ENCODE measurements around the gene NDUFS3. TPM values are rescaled to one million over a fixed set of nuclear protein-coding genes. Genes with fewer than 3 reads are reported as not detected.

The NDUFS3 gene
- polyA plus RNA-seq, 3 donors: 79.7 to 107 (median 104) TPM

GRCh38 chr11:47591764-47592163 lies 12.9 kb downstream of the NDUFS3 start:
- H3K36me3 ChIP-seq (replicated peaks in 1 of 2; ENCODE audit: control insufficient read depth in 1 of 2, insufficient read depth in 2 of 2, low read length in 2 of 2): no peaks in the 10 kb centered on the region
- Mint-ChIP-seq H3K27ac (peak overlapping the region in 2 of 7 donors; percentile 35 to 62), H3K4me3 (peak overlapping the region in 1 of 2 donors; percentile 60), H3K9me3 (peaks cover 0 to 12% (median 2%) of the 10 kb centered on the region in 7 donors), H3K4me1 (peaks cover 48% of the 10 kb centered on the region), H3K27me3 (ENCODE audit: low read depth in 3 of 3) (peaks cover 29 to 37% (median 32%) of the 10 kb centered on the region in 3 donors), H3K36me3 (peaks cover under 1 to 9% of the 10 kb centered on the region in 2 donors)
- H3K9me3 ChIP-seq (replicated peaks in 1 of 2; ENCODE audit: control insufficient read depth in 1 of 2, insufficient read depth in 1 of 2, low read length in 2 of 2): peaks cover 0 to 6% of the 10 kb centered on the region in 2 donors
- DNase-seq: no peak
- H4K20me1 ChIP-seq (ENCODE audit: insufficient read depth, low read length): no peaks in the 10 kb centered on the region
- no peak overlapping the region for H3K27ac ChIP-seq (ENCODE audit: low read depth in 1 of 2, low read length in 2 of 2)
- H3K27me3 ChIP-seq (ENCODE audit: control insufficient read depth in 2 of 2, insufficient read depth in 2 of 2, low read length in 2 of 2): peaks cover 16 to 29% of the 10 kb centered on the region in 2 donors
- H3K4me2 ChIP-seq (replicated peaks; ENCODE audit: extremely low read depth, low read length, poor library complexity, severe bottlenecking): peak overlapping the region; percentile 2
- H3K4me1 ChIP-seq (ENCODE audit: control insufficient read depth in 1 of 2, insufficient read depth in 2 of 2, low read length in 2 of 2): peaks cover 31 to 47% of the 10 kb centered on the region in 2 donors
- intact Hi-C loops (cut with micrococcal nuclease): no loop called here
- no peak overlapping the region for H3K4me3 ChIP-seq (replicated peaks in 1 of 3; ENCODE audit: low read depth in 2 of 3, low read length in 3 of 3)
- peaks cover 15% of the 10 kb centered on the region for H3K79me2 ChIP-seq (ENCODE audit: insufficient read depth, low read length)
- H3K9ac ChIP-seq (ENCODE audit: insufficient read depth, low read length, poor library complexity, severe bottlenecking): no peak overlapping the region
- H2AFZ ChIP-seq (ENCODE audit: insufficient read depth, low read depth, low read length, poor library complexity, severe bottlenecking): peak overlapping the region; percentile 55
- no peak for TF ChIP-seq CTCF (IDR thresholded peaks at IDR 0.05)
- WGBS (ENCODE audit: insufficient coverage): 0% methylated on average over 5 of the region's 7 CpGs

- H2AFZ ChIP-seq (ENCODE audit: insufficient read depth, low read depth, low read length, poor library complexity, severe bottlenecking): peak overlapping the region; percentile 55
- peaks cover 45% of the 10 kb centered on the region for H3K4me1 Mint-ChIP-seq
- intact Hi-C loops (cut with micrococcal nuclease): no loop called here
Observed at GRCh38 chr11:47592251-47592650, 13.4 kb downstream of the NDUFS3 start.

More at GRCh38 chr11:47592251-47592650, 13.4 kb downstream of the NDUFS3 start:
- H3K9me3 ChIP-seq (replicated peaks in 1 of 2; ENCODE audit: control insufficient read depth in 1 of 2, insufficient read depth in 1 of 2, low read length in 2 of 2): peaks cover 0 to 6% of the 10 kb centered on the region in 2 donors
- no peak overlapping the region for H3K4me3 ChIP-seq (replicated peaks in 1 of 3; ENCODE audit: low read depth in 2 of 3, low read length in 3 of 3)
- H3K36me3 ChIP-seq (replicated peaks in 1 of 2; ENCODE audit: control insufficient read depth in 1 of 2, insufficient read depth in 2 of 2, low read length in 2 of 2): no peaks in the 10 kb centered on the region
- no peak for TF ChIP-seq CTCF (IDR thresholded peaks at IDR 0.05)
- H3K9ac ChIP-seq (ENCODE audit: insufficient read depth, low read length, poor library complexity, severe bottlenecking): no peak overlapping the region
- H3K4me1 ChIP-seq (ENCODE audit: control insufficient read depth in 1 of 2, insufficient read depth in 2 of 2, low read length in 2 of 2): peaks cover 31 to 45% of the 10 kb centered on the region in 2 donors
- Mint-ChIP-seq H3K36me3 (peaks cover 0 to 9% of the 10 kb centered on the region in 2 donors), H3K9me3 (peaks cover 0 to 12% (median 2%) of the 10 kb centered on the region in 7 donors), H3K27ac (no peak overlapping the region), H3K4me3 (peak overlapping the region; percentile 7 to 12), H3K27me3 (ENCODE audit: low read depth in 3 of 3) (peaks cover 29 to 37% (median 32%) of the 10 kb centered on the region in 3 donors)
- peaks cover 16 to 29% of the 10 kb centered on the region in 2 donors for H3K27me3 ChIP-seq (ENCODE audit: control insufficient read depth in 2 of 2, insufficient read depth in 2 of 2, low read length in 2 of 2)
- 19% methylated on average over 4 of the region's 4 CpGs for WGBS (ENCODE audit: insufficient coverage)
- DNase-seq: peak in 2 of 3 donors; percentile 9 to 16
- H3K4me2 ChIP-seq (replicated peaks; ENCODE audit: extremely low read depth, low read length, poor library complexity, severe bottlenecking): no peak overlapping the region
- H4K20me1 ChIP-seq (ENCODE audit: insufficient read depth, low read length): no peaks in the 10 kb centered on the region
- no peak overlapping the region for H3K27ac ChIP-seq (ENCODE audit: low read depth in 1 of 2, low read length in 2 of 2)
- peaks cover 15% of the 10 kb centered on the region for H3K79me2 ChIP-seq (ENCODE audit: insufficient read depth, low read length)

Data from CD14-positive monocyte (primary cell).